ENCODE results near the gene CAPS2. TPM values are rescaled to one million over a fixed set of nuclear protein-coding genes. Genes with fewer than 3 reads are reported as not detected.

CAPS2 gene
- total RNA-seq, 6 donors from 2014 or later = 6.7 to 48.2 (median 9.0) TPM

GRCh38 chr12:75294797-75295196 is 35.3 kb downstream of the CAPS2 start:
- no peak overlapping the region for H3K27ac ChIP-seq
- TF ChIP-seq POLR2AphosphoS5 (IDR thresholded peaks at IDR 0.05) (no peak), CTCF (IDR thresholded peaks at IDR 0.05) (no peak), EP300 (IDR thresholded peaks at IDR 0.05) (no peak), POLR2A (IDR thresholded peaks at IDR 0.05) (no peak)
- H3K27me3 ChIP-seq = no peaks in the 10 kb centered on the region
- H3K4me3 ChIP-seq = no peak overlapping the region
- H3K36me3 ChIP-seq = no peaks in the 10 kb centered on the region
- DNase-seq = no peak
- ATAC-seq (ENCODE audit: low FRiP score in 2 of 2) = no peak
- 62 to 69% methylated on average over 3 of the region's 3 CpGs for WGBS, 2 donors
- no peaks in the 10 kb centered on the region for H3K9me3 ChIP-seq
- no peaks in the 10 kb centered on the region for H3K4me1 ChIP-seq

GRCh38 chr12:75294336-75294735 is 35.8 kb downstream of the CAPS2 start:
- Histone ChIP-seq H3K4me3 (no peak overlapping the region), H3K4me1 (no peaks in the 10 kb centered on the region), H3K9me3 (no peaks in the 10 kb centered on the region), H3K27me3 (no peaks in the 10 kb centered on the region), H3K27ac (no peak overlapping the region), H3K36me3 (no peaks in the 10 kb centered on the region)
- no peak for TF ChIP-seq EP300 (IDR thresholded peaks at IDR 0.05)
- no peak for TF ChIP-seq POLR2AphosphoS5 (IDR thresholded peaks at IDR 0.05)
- TF ChIP-seq POLR2A (IDR thresholded peaks at IDR 0.05) = no peak
- no peak for TF ChIP-seq CTCF (IDR thresholded peaks at IDR 0.05)
- DNase-seq (no peak), ATAC-seq (ENCODE audit: low FRiP score in 2 of 2) (no peak)
- WGBS, 2 donors = 36% methylated on average over 3 of the region's 3 CpGs

GRCh38 chr12:75291014-75291413 is 39.1 kb downstream of the CAPS2 start:
- DNase-seq = no peak
- whole genome bisulfite sequencing, 2 donors = 89 to 90% methylated on average over 1 of the region's 1 CpG
- Histone ChIP-seq H3K4me3 (no peak overlapping the region), H3K36me3 (no peaks in the 10 kb centered on the region), H3K4me1 (no peaks in the 10 kb centered on the region), H3K27ac (no peak overlapping the region), H3K9me3 (no peaks in the 10 kb centered on the region), H3K27me3 (no peaks in the 10 kb centered on the region)
- no peak for ATAC-seq (ENCODE audit: low FRiP score in 2 of 2)
- TF ChIP-seq CTCF (IDR thresholded peaks at IDR 0.05) (no peak), POLR2A (IDR thresholded peaks at IDR 0.05) (no peak), EP300 (IDR thresholded peaks at IDR 0.05) (no peak), POLR2AphosphoS5 (IDR thresholded peaks at IDR 0.05) (no peak)

- H3K36me3 ChIP-seq = no peaks in the 10 kb centered on the region
- H3K27ac ChIP-seq = no peak overlapping the region
- no peak for DNase-seq
- H3K4me1 ChIP-seq = no peaks in the 10 kb centered on the region
- H3K27me3 ChIP-seq = no peaks in the 10 kb centered on the region
- ATAC-seq (ENCODE audit: low FRiP score in 2 of 2) = no peak
- WGBS, 2 donors = 82 to 88% methylated on average over 1 of the region's 1 CpG
- no peaks in the 10 kb centered on the region for H3K9me3 ChIP-seq
- TF ChIP-seq POLR2A (IDR thresholded peaks at IDR 0.05) = no peak
- TF ChIP-seq CTCF (IDR thresholded peaks at IDR 0.05) = no peak
- TF ChIP-seq POLR2AphosphoS5 (IDR thresholded peaks at IDR 0.05) = no peak
- no peak for TF ChIP-seq EP300 (IDR thresholded peaks at IDR 0.05)
- no peak overlapping the region for H3K4me3 ChIP-seq
Measured at GRCh38 chr12:75289753-75290152, 40.4 kb downstream of the CAPS2 start.

- 71 to 76% methylated on average over 1 of the region's 1 CpG for WGBS, 2 donors
- ATAC-seq (ENCODE audit: low FRiP score in 2 of 2) (no peak), DNase-seq (no peak)
- H3K4me3 ChIP-seq = no peak overlapping the region
- no peaks in the 10 kb centered on the region for H3K4me1 ChIP-seq
- H3K27ac ChIP-seq = no peak overlapping the region
- H3K27me3 ChIP-seq = no peaks in the 10 kb centered on the region
- no peaks in the 10 kb centered on the region for H3K9me3 ChIP-seq
- TF ChIP-seq EP300 (IDR thresholded peaks at IDR 0.05) (no peak), POLR2AphosphoS5 (IDR thresholded peaks at IDR 0.05) (no peak), POLR2A (IDR thresholded peaks at IDR 0.05) (no peak), CTCF (IDR thresholded peaks at IDR 0.05) (no peak)
- H3K36me3 ChIP-seq = no peaks in the 10 kb centered on the region
Measured at GRCh38 chr12:75288860-75289259, 41.3 kb downstream of the CAPS2 start.

Measured in upper lobe of left lung (tissue), 6 donors.